Adrenal gland (tissue), 12 donors: Measurements from ENCODE around the gene ADCY1. TPM values are rescaled to one million over a fixed set of nuclear protein-coding genes. Genes with fewer than 3 reads are reported as not detected.

Experiments used
- DNase-seq, 7 donors: peaks; one replicate each; pipeline ENCODE4 v3.0.0-alpha.2; 2019 to 2020
- H3K27ac ChIP-seq, 5 donors: fragments of 200-600 bp; sonication (generic) in 4 of 5; 1 replicate in 3 of 5; 2 replicates in 2 of 5; pipeline versions ENCODE4 v1.5.1 to v1.8.0; 2016 to 2020; ENCODE audit warnings: mild to moderate bottlenecking in 1 of 5
- H3K27me3 ChIP-seq: fragments of 200-600 bp; 2 replicates; pipeline ENCODE4 v1.8.0; 2021
- H3K36me3 ChIP-seq, 2 donors: fragments of 200-600 bp; replicated peaks in 1 of 2; 1 replicate in 1 of 2; 2 replicates in 1 of 2; pipeline versions ENCODE4 v1.5.1 to v1.8.0; 2018 to 2022
- H3K4me1 ChIP-seq, 2 donors: fragments of 200-600 bp; replicated peaks in 1 of 2; 1 replicate in 1 of 2; 2 replicates in 1 of 2; pipeline versions ENCODE4 v1.5.1 to v1.8.0; 2018 to 2021
- H3K4me3 ChIP-seq, 4 donors: fragments of 200-600 bp; sonication (generic) in 3 of 4; one replicate each; pipeline ENCODE4 v1.5.1; 2016 to 2018
- H3K9me3 ChIP-seq, 3 donors: fragments of 200-600 bp; sonication (generic) in 1 of 3; replicated peaks in 1 of 3; 1 replicate in 2 of 3; 2 replicates in 1 of 3; pipeline versions ENCODE4 v1.5.1 to v1.8.0; 2016 to 2021
- CTCF ChIP-seq, 6 experiments: fragments of 450-650 bp in 4 of 6; fragments of 200-600 bp in 2 of 6; sonication (generic) in 1 of 6; IDR thresholded peaks; 1 replicate in 5 of 6; 2 replicates in 1 of 6; pipeline versions ENCODE4 v1.5.1 to v1.8.0; 2016 to 2021; ENCODE audit warnings: antibody characterized with exemption in 6 of 6, mild to moderate bottlenecking in 2 of 6, moderate library complexity in 1 of 6
- POLR2A ChIP-seq, 2 donors: fragments of 450-650 bp; IDR thresholded peaks; one replicate each; pipeline ENCODE4 v1.6.1; 2017; ENCODE audit warnings: antibody characterized with exemption in 2 of 2, mild to moderate bottlenecking in 2 of 2, moderate library complexity in 1 of 2
- WGBS, 4 donors: extraction: QIAGEN DNeasy Blood & Tissue Kit in 2 of 4; methylation state at CpG; one replicate each; pipeline versions ENCODE4 v1.1.5 to v1.1.7; 2013 to 2017; 5-methylcytosine and 5-hydroxymethylcytosine counted together
- intact Hi-C, 2 donors: fragments of 100-400 bp; cut with DNase I; formaldehyde crosslinking; loops; one replicate each; pipeline versions ENCODE4 v1.14.1 to v1.15.0; 2022 to 2023
- polyA plus RNA-seq, 3 donors: library from polyadenylated mRNA; stranded (reverse); fragments of 200-250 nt in 2 of 3; fragments of 350-450 nt in 1 of 3; fragmentation: Illumina TruSeq in 1 of 3; extraction: RNeasy Lipid Tissue Mini Kit (QIAGEN cat#74804) in 1 of 3; gene quantifications; one replicate each; pipeline ENCODE4 v1.2.3, GENCODE V29; 2013 to 2014
- total RNA-seq, 9 donors: library from RNA; depleted of rRNA in 4 of 9; stranded (reverse); fragments of >200 nt in 4 of 9; fragments of 120-200 nt in 1 of 9; fragmentation: NEBNext Ultra II Directional in 1 of 9; extraction: Animal tissue kit (Norgen Biotek cat#: 25700) in 1 of 9; gene quantifications; one replicate each; pipeline versions ENCODE4 v1.1.0 to v1.2.4, GENCODE V29; 2013 to 2023
- donor health status: healthy with polysubstance abuse.
- donor health status: Bipolar disorder and iron deficiency.
- donor health status: DM: yes; HTN: yes; CAD: no.
- donor health status: DM: no; HTN: no; CAD: no.
- donor health status: DM: no; HTN: no; CAD: no.
- donor health status: DM: yes; HTN: yes; CAD: no.

The ADCY1 gene
- total and polyA plus RNA-seq, 12 donors, result 0.88 to 9.5 (median 4.2) TPM

DNA sequence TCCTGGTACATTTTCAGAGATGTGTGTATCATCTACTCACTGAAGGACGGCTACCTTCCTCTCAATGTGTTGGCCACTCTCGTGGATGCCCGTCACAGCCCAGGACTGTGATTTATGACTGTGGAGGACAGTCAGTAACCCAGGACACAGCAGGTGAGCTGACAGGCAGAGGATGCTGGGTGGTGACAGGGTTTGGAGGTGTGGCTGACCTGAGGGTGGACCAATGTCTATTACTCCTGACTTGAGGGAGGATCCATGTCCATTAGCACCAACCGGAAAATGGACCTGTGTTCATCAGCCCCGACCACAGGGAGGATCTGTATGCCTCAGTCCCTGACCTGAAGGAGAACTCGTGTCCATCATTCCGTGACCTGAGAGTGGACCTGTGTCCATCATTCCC lies 96.1 kb downstream of the ADCY1 start:
- Histone ChIP-seq H3K4me3 (no peak overlapping the region), H3K4me1 (no peaks in the 10 kb centered on the region), H3K9me3 (no peaks in the 10 kb centered on the region), H3K27me3 (no peaks in the 10 kb centered on the region), H3K36me3 (no peaks in the 10 kb centered on the region), H3K27ac (no peak overlapping the region)
- DNase-seq, result peak in 3 of 7 donors; percentile 5 to 25 (median 11)
- WGBS, 4 donors, result 62 to 68% (median 64%) methylated on average over 6 to 7 of the region's 7 CpGs
- TF ChIP-seq CTCF (IDR thresholded peaks at IDR 0.05) (no peak), POLR2A (IDR thresholded peaks at IDR 0.05) (no peak)
- intact Hi-C loops, result no loop called here

DNA sequence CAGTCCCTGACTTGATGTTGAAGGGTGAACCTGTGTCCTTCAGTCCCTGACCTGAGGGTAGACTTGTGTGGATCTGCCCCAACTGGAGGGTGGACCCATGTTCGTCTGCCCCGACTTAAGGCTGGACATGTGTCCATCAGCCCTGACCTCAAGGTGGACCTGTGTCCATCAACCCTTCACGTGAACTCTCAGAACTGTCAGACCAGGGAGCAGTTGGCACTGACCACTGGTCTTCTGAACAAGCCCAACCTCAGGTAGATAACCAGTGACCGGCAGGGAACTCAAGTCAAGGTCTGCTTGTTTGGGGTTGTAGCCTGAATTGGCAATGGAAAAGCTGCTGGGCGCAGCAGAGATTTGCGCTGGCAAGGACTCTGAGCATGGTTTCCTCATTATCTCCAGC lies 96.5 kb downstream of the ADCY1 start:
- H3K4me3 ChIP-seq, result no peak overlapping the region
- peak in 2 of 7 donors; percentile 9 to 31 for DNase-seq
- H3K27me3 ChIP-seq, result no peaks in the 10 kb centered on the region
- intact Hi-C loops, result no loop called here
- WGBS, 4 donors, result 88 to 93% (median 91%) methylated on average over 5 to 6 of the region's 6 CpGs
- H3K4me1 ChIP-seq, result no peaks in the 10 kb centered on the region
- no peaks in the 10 kb centered on the region for H3K9me3 ChIP-seq
- H3K27ac ChIP-seq, result no peak overlapping the region
- TF ChIP-seq POLR2A (IDR thresholded peaks at IDR 0.05) (no peak), CTCF (IDR thresholded peaks at IDR 0.05) (no peak)
- no peaks in the 10 kb centered on the region for H3K36me3 ChIP-seq

DNA sequence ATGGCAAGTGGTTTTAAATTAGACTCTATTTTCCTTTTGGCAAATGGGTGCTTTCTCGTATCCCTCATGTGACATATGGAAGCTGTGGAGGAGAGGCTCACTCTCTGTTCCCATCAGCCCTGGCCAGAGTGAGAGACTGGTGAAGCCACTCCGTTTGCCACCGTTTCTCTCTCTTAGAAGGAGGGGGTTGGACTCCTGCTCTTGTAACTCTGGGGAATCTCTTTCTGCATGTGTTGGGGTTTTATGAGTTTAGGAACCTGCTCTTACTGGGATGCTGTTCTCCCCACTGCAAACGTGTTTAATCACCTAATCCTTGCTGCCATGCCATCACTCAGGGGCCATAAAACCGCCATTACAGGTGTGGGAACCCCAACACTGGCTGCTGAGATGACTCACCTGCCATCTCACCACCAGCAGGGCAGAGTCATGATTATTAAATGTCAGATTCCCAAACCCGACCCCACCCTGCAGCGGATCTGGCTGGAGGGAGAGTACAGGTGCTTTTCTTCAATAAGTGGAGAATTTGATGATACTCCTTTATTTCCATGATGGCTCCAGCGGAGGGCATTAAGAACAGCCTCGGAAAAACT lies 103.2 kb downstream of the ADCY1 start:
- Histone ChIP-seq H3K27me3 (no peaks in the 10 kb centered on the region), H3K4me1 (no peaks in the 10 kb centered on the region), H3K27ac (no peak overlapping the region), H3K4me3 (no peak overlapping the region), H3K9me3 (no peaks in the 10 kb centered on the region), H3K36me3 (no peaks in the 10 kb centered on the region)
- 68 to 85% (median 80%) methylated on average over 9 of the region's 9 CpGs for WGBS, 4 donors
- intact Hi-C loops, result no loop called here
- TF ChIP-seq POLR2A (IDR thresholded peaks at IDR 0.05) (no peak), CTCF (IDR thresholded peaks at IDR 0.05) (no peak)
- DNase-seq, result peak in 2 of 7 donors; percentile 3 to 14

DNA sequence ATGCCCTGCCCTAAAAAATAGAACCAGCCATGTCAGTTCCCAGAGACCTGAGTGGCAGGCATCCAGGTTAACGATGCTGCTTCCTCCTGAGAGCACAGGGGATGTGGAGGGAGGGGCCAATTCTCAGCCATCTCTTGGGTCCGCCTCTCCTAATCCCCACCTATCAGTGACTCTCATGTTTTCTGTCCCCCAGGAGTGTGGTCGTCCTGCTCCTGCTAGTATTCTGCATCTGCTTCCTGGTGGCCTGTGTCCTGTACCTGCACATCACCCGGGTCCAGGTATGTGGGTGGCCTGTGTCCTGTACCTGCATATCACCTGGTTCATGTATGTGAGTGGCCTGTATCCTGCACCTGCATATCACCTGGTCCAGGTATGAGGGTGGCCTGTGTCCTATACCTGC lies 105.3 kb downstream of the ADCY1 start:
- H3K27me3 ChIP-seq, result no peaks in the 10 kb centered on the region
- no peaks in the 10 kb centered on the region for H3K4me1 ChIP-seq
- TF ChIP-seq CTCF (IDR thresholded peaks at IDR 0.05) (no peak), POLR2A (IDR thresholded peaks at IDR 0.05) (no peak)
- whole genome bisulfite sequencing, 4 donors, result 79 to 85% (median 82%) methylated on average over 4 of the region's 4 CpGs
- H3K27ac ChIP-seq, result no peak overlapping the region
- no peaks in the 10 kb centered on the region for H3K9me3 ChIP-seq
- no peak overlapping the region for H3K4me3 ChIP-seq
- peak in 2 of 7 donors; percentile 6 to 27 for DNase-seq
- H3K36me3 ChIP-seq, result no peaks in the 10 kb centered on the region
- intact Hi-C loops, result no loop called here
